NCI-H1092 treated with DMSO at 0.1 percent for 48 hours (cell line): ENCODE measurements around the gene TMEM178B.
"Not testable (repeated sequence)": the region's sequence is repeated elsewhere in the genome, so short reads cannot be mapped to it uniquely, and the experiment has no call there.

Experiments used
- DNase-seq: peaks from one replicate; lab custom pipeline; 2025; lab: John Stamatoyannopoulos, UW

TMEM178B gene

GRCh38 chr7:141389140-141389796 lies 315.4 kb downstream of the TMEM178B start:
- no peak for DNase-seq

- no peak for DNase-seq
Measured at GRCh38 chr7:141390339-141390738, 316.5 kb downstream of the TMEM178B start.

GRCh38 chr7:141393056-141393455 lies 319.2 kb downstream of the TMEM178B start:
- DNase-seq: no peak

- no peak for DNase-seq
Measured at GRCh38 chr7:141397236-141398163, 323.6 kb downstream of the TMEM178B start.

- DNase-seq: no peak
Measured at GRCh38 chr7:141400356-141400755, 326.5 kb downstream of the TMEM178B start.

- no peak for DNase-seq
Measured at GRCh38 chr7:141402277-141402996, 328.6 kb downstream of the TMEM178B start.

- not testable (repeated sequence) for DNase-seq
Measured at GRCh38 chr7:141403846-141404245, 330.0 kb downstream of the TMEM178B start.

- no peak for DNase-seq
Measured at GRCh38 chr7:141406347-141406746, 332.5 kb downstream of the TMEM178B start.

GRCh38 chr7:141407893-141408292 lies 334.0 kb downstream of the TMEM178B start:
- no peak for DNase-seq

- no peak for DNase-seq
Measured at GRCh38 chr7:141408440-141408839, 334.6 kb downstream of the TMEM178B start.

- no peak for DNase-seq
Measured at GRCh38 chr7:141409219-141409618, 335.4 kb downstream of the TMEM178B start.

- DNase-seq: peak; percentile 95
Measured at GRCh38 chr7:141409801-141410329, 336.0 kb downstream of the TMEM178B start.

GRCh38 chr7:141410353-141411000 lies 336.6 kb downstream of the TMEM178B start:
- DNase-seq: no peak

- no peak for DNase-seq
Measured at GRCh38 chr7:141411133-141411532, 337.3 kb downstream of the TMEM178B start.

- no peak for DNase-seq
Measured at GRCh38 chr7:141415999-141416398, 342.1 kb downstream of the TMEM178B start.

GRCh38 chr7:141416650-141417270 lies 342.9 kb downstream of the TMEM178B start:
- DNase-seq: peak; percentile 93

- DNase-seq: no peak
Measured at GRCh38 chr7:141417506-141417905, 343.6 kb downstream of the TMEM178B start.

- no peak for DNase-seq
Measured at GRCh38 chr7:141418066-141418465, 344.2 kb downstream of the TMEM178B start.

GRCh38 chr7:141421306-141421705 lies 347.4 kb downstream of the TMEM178B start:
- DNase-seq: no peak

GRCh38 chr7:141427134-141427533 lies 353.3 kb downstream of the TMEM178B start:
- no peak for DNase-seq

- DNase-seq: peak; percentile 71
Measured at GRCh38 chr7:141430455-141431139, 356.7 kb downstream of the TMEM178B start.
